ENCODE measurements around the gene DCAF5.
"Not testable (repeated sequence)": the region's sequence is repeated elsewhere in the genome, so short reads cannot be mapped to it uniquely, and the experiment has no call there.

The DCAF5 gene

DNA sequence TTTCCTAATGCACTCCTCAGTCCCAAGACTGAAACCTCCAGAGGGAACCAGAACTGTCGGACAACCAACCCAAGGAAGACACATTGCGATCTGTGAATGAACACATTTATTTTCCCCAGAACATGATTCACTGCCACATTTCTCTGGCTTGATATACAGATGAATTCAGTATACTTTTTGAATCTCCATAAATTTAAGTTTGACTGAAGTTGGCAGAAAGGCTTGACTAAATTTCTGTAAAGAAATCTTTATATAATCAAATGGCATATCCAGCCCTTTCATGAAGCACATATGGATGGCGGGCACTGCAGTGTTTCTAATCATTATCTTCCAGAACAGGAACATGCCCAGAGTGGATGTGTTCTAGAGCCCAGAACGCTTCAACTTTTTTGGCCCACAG is 56.7 kb downstream of the DCAF5 start:
- no peak for DNase-seq (ENCODE audit: low read depth in 2 of 2)

DNA sequence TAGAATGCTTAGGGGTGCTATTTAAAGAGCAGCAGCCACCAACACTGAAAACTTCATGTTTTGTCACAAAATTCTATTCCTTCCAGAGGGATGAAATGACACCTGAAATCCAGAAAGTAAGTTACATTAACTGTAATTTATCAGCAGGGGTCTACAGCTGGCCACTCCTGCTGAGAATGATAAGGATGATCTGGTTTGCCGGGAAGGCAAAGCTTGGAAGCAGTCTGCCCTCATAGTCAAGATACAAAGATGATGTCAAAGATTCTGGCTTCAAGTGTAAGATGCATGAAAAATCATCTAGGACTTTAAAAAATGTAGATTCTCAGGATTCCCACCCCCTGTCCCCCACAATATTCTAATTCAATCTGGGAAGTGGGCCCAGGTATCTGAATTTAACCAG is 58.4 kb downstream of the DCAF5 start:
- DNase-seq (ENCODE audit: low read depth in 2 of 2): no peak

- DNase-seq (ENCODE audit: low read depth in 2 of 2): no peak
Measured at GRCh38 chr14:69093631-69094421, 59.1 kb downstream of the DCAF5 start.

- no peak for DNase-seq (ENCODE audit: low read depth in 2 of 2)
Measured at GRCh38 chr14:69092840-69093422, 60.0 kb downstream of the DCAF5 start.

DNA sequence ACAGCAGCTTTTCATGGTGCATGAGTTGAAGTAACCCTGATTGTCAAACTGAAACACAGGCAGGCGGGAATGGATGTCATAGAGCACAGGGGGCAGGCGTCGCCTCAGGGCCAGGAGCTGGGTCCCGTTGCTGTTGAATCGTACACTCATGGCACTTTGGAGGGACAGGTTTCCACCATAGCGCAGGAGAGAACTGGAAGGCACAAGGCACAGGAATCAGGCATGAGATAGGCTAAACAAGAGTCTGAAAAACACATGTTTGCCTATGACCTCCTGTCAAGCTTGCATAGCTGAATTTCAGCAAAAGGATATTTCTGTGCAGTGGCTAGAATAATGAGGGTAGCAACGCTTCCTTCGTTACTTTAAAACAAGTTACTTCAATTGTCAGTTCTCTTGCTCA is 61.2 kb downstream of the DCAF5 start:
- DNase-seq (ENCODE audit: low read depth in 2 of 2): no peak

- DNase-seq (ENCODE audit: low read depth in 2 of 2): no peak
Measured at GRCh38 chr14:69091006-69091405, 61.9 kb downstream of the DCAF5 start.

GRCh38 chr14:69090187-69090789 is 62.6 kb downstream of the DCAF5 start:
- DNase-seq (ENCODE audit: low read depth in 2 of 2): no peak

DNA sequence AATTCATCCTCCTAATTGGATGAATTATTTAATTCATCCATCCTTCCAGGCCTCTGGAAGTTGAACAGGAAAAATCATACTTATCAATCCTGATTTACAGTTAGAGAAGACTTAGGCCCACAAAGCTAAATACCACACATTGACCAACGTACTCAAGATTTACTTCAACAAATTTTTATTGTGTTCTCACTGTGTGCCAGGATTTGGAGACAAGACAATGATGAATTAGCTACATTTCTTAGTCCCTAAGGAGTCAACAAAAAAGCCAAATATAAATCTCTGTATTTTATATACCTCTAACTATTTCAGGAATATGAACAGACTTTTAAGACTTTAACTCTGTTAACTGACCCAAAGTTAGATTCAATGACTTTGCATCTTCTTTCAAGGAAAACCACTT is 63.9 kb downstream of the DCAF5 start:
- DNase-seq (ENCODE audit: low read depth in 2 of 2): no peak

GRCh38 chr14:69088586-69088985 is 64.3 kb downstream of the DCAF5 start:
- DNase-seq (ENCODE audit: low read depth in 2 of 2): no peak

GRCh38 chr14:69087061-69087461 is 65.9 kb downstream of the DCAF5 start:
- no peak for DNase-seq (ENCODE audit: low read depth in 2 of 2)

GRCh38 chr14:69086537-69086936 is 66.4 kb downstream of the DCAF5 start:
- no peak for DNase-seq (ENCODE audit: low read depth in 2 of 2)

DNA sequence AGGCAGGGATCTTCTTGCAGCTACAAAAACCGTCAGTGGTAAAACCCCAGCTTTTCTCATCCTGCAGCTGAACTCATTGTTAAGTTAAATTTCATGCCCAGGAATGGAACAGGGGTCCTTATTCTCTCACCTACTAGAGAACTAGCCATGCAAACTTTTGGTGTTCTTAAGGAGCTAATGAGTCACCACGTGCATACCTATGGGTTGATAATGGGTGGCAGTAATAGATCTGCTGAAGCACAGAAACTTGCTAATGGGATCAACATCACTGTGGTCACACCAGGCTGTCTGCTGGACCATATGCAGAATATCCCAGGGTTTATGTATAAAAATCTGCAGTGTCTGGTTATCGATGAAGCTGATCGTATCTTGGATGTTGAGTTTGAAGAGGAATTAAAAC is 68.9 kb downstream of the DCAF5 start:
- no peak for DNase-seq (ENCODE audit: low read depth in 2 of 2)

DNA sequence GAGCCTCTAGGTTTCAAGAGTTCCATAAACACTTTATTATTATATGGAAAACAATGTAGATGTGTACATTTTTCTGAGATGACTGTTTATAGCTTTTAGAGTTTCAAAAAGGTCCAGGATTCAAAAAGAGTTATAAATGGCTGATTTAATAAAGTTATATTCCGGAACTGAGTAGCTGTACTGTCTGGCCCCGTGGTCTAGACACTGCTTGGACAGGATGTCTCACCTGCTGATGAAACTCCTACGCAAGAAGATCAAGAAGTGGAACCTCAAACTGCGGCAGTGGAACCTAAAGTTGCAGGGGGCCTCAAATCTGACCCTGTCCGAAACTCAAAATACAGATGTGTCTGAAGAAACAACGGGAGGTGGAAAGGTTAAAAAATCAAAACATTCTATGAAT is 69.7 kb downstream of the DCAF5 start:
- DNase-seq (ENCODE audit: low read depth in 2 of 2): no peak

DNA sequence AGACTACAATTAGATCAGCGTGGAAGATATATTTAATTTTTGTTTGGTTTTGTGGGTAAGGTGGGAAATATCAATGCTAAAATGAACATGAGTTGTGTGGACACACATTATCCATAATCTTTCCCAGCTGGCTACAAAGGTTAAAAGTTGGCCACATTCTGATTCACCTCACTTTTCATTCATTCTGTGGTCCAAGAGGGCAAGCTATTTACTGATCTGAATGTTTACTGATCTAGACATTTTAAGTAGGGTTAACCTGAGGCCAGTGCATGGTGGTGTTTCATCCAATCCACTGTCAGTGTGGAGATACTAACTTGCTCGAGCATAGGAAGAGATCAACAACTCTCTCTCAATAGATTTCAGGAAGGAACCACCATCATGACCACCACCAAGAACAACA is 71.6 kb downstream of the DCAF5 start:
- no peak for DNase-seq (ENCODE audit: low read depth in 2 of 2)

DNA sequence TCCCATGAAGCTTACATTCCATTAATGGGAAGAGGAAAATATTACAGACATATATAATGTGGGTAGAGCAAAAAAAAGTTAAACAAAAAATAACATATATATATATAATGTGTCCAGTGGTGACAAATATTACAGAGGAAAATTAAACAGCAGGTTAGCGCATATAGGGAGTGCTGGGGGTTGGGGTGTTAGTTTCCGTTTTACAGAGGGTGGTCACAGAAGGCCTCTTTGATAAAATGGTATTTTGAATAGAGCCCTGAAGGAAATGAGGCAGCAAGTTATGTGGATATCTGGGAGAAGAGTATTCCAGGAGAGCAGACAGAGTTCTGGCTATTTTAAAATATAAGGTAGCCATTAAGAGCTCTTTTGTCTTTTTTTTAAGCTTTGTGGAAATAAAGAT is 73.2 kb downstream of the DCAF5 start:
- DNase-seq (ENCODE audit: low read depth in 2 of 2): no peak

DNA sequence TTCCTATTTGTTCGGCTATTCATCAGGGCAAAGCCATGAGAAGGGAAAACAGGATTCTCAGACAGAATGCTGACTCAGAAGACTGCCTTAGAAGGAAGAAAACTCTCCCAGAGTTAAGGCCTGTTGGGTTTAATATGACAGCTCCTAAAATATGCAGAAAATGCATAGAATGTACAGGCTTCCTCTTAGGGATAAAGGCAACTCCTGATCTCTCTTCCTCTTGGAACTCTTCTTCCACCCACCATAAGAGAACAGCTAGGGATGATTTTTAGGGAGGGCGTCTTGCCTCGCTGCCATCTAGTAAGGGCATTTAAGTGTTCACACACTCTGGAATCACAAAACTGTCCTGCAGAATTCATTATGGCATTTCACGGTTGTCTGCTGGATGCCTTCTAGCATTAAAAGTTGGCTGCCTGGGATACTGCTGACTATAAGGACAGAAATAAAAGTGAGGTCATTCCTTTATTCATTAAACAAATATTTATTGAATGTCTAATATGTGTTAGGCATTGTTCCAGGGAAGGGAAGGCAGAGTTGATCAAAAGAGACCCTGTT is 73.7 kb downstream of the DCAF5 start:
- DNase-seq (ENCODE audit: low read depth in 2 of 2): no peak

GRCh38 chr14:69077841-69078240 is 75.1 kb downstream of the DCAF5 start:
- no peak for DNase-seq (ENCODE audit: low read depth in 2 of 2)

DNA sequence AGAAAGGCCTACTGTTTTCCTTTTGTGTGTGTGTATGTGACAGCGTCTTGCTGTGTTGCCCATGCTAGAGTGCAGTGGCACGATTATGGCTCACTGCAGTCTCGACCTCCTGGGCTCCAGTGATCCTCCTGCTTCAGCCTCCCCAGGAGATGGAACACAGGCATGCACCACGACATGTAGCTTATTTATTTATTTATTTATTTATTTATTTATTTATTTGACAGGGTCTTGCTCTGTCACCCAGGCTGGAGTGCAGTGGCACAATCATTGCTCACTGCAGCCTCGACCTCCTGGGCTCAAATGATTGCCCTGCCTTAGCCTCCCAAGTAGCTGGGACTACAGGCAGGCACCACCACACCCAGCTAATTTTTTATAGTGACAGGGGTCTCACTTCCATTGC is 75.7 kb downstream of the DCAF5 start:
- DNase-seq (ENCODE audit: low read depth in 2 of 2): not testable (repeated sequence)

- DNase-seq (ENCODE audit: low read depth in 2 of 2): no peak
Measured at GRCh38 chr14:69076341-69076740, 76.6 kb downstream of the DCAF5 start.

GRCh38 chr14:69073915-69074314 is 79.0 kb downstream of the DCAF5 start:
- DNase-seq (ENCODE audit: low read depth in 2 of 2): no peak

GRCh38 chr14:69073429-69073828 is 79.5 kb downstream of the DCAF5 start:
- DNase-seq (ENCODE audit: low read depth in 2 of 2): no peak

GRCh38 chr14:69072584-69072983 is 80.3 kb downstream of the DCAF5 start:
- DNase-seq (ENCODE audit: low read depth in 2 of 2): no peak
